ENCODE data around the gene FLYWCH2.

The FLYWCH2 gene

DNA sequence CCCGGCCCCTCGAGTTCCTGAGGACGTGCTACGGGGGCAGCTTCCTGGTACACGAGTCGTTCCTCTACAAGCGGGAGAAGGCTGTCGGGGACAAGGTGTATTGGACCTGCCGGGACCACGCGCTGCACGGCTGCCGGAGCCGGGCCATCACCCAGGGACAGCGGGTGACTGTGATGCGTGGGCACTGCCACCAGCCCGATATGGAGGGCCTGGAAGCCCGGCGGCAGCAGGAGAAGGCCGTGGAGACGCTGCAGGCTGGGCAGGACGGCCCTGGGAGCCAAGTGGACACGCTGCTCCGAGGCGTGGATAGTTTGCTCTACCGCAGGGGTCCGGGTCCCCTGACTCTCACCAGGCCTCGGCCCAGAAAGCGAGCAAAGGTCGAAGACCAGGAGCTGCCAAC is 50.1 kb downstream of the FLYWCH2 start:
- TF ChIP-seq, protein P1, sequence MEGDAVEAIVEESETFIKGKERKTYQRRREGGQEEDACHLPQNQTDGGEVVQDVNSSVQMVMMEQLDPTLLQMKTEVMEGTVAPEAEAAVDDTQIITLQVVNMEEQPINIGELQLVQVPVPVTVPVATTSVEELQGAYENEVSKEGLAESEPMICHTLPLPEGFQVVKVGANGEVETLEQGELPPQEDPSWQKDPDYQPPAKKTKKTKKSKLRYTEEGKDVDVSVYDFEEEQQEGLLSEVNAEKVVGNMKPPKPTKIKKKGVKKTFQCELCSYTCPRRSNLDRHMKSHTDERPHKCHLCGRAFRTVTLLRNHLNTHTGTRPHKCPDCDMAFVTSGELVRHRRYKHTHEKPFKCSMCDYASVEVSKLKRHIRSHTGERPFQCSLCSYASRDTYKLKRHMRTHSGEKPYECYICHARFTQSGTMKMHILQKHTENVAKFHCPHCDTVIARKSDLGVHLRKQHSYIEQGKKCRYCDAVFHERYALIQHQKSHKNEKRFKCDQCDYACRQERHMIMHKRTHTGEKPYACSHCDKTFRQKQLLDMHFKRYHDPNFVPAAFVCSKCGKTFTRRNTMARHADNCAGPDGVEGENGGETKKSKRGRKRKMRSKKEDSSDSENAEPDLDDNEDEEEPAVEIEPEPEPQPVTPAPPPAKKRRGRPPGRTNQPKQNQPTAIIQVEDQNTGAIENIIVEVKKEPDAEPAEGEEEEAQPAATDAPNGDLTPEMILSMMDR (IDR thresholded peaks at IDR 0.05; ENCODE audit: insufficient read depth, low read length, poor library complexity, severe bottlenecking), result no peak
- Histone ChIP-seq H3K4me3 (replicated peaks; ENCODE audit: low read depth, low read length) (no peak overlapping the region), H3K36me3 (ENCODE audit: control insufficient read depth, insufficient read depth, low read length) (peaks cover 31% of the 10 kb centered on the region)

DNA sequence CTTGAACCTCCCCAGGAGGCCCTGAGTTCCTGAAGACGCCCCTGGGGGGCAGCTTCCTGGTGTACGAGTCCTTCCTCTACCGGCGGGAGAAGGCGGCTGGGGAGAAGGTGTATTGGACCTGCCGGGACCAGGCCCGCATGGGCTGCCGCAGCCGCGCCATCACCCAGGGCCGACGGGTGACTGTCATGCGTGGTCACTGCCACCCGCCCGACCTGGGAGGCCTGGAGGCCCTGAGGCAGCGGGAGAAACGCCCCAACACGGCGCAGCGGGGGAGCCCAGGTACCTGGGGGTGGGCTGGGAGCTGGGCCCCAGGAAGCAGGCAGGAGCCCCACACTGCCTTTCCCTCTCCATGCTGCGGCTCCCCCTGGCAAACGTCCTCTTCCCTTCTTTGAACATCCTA is 50.7 kb downstream of the FLYWCH2 start:
- DNase-seq (ENCODE audit: extremely low read depth, insufficient read length), result no peak
- Histone ChIP-seq H3K27me3 (replicated peaks; ENCODE audit: control insufficient read depth, insufficient read depth, low read length) (no peaks in the 10 kb centered on the region), H3K36me3 (ENCODE audit: control insufficient read depth, insufficient read depth, low read length) (peaks cover 32% of the 10 kb centered on the region), H3K4me3 (replicated peaks; ENCODE audit: low read depth, low read length) (no peak overlapping the region)
- TF ChIP-seq, protein P1 (IDR thresholded peaks at IDR 0.05; ENCODE audit: insufficient read depth, low read length, poor library complexity, severe bottlenecking), result no peak

More for the DNA sequence above, 50.1 kb downstream of the FLYWCH2 start:
- H3K27me3 ChIP-seq (replicated peaks; ENCODE audit: control insufficient read depth, insufficient read depth, low read length), result no peaks in the 10 kb centered on the region
- no peak for DNase-seq (ENCODE audit: extremely low read depth, insufficient read length)

DNA sequence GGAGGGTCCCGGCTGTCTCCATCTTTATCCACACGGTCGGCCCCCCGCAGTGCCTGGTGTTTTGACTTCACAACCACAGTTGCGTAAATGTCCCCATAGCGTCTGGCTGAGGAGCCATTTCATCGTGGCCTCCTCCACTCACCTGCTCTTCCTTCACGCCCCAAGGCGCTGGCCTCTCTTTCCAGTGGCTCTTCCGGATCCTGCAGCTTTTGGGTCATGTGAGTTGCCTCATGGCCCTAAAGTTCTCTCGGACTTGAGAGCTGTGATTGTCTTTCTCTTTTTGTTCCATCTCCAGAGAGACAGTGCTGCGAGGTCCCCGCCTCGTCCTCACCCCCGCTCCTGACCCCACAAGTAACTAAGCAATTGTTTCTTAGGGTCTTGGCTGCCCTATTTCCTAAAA is 51.4 kb downstream of the FLYWCH2 start:
- TF ChIP-seq, protein P1 (IDR thresholded peaks at IDR 0.05; ENCODE audit: insufficient read depth, low read length, poor library complexity, severe bottlenecking), result no peak
- Histone ChIP-seq H3K27me3 (replicated peaks; ENCODE audit: control insufficient read depth, insufficient read depth, low read length) (no peaks in the 10 kb centered on the region), H3K4me3 (replicated peaks; ENCODE audit: low read depth, low read length) (no peak overlapping the region), H3K36me3 (ENCODE audit: control insufficient read depth, insufficient read depth, low read length) (peaks cover 32% of the 10 kb centered on the region)
- DNase-seq (ENCODE audit: extremely low read depth, insufficient read length), result no peak

DNA sequence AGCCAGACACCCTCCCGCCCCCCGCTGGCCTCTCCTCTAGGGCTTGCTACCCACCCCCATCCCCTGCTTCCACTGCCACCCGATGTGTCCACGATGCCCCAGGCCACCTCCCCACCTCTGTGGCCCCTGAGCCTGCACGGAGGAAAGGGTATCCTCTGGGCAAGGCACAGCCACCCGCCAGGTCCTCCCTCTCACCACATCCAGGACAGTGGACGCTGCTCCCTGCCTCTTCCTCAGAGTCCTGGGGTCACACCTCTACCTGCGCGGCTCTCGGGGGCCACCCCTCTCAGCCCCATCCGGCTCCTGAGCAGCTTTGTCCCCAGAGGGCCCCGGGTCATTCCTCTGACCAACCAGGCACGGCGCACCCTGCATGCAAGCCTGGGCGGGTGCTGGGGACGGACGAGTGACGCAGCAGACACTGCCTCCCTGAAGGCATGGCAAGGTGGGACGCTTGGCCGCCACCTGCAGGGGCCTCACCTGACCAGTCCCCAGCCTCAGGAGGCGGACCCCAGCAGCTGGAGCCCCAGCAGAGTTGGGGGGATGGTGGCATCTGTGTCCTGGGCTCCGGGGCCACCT is 53.5 kb downstream of the FLYWCH2 start:
- Histone ChIP-seq H3K4me3 (replicated peaks; ENCODE audit: low read depth, low read length) (no peak overlapping the region), H3K27me3 (replicated peaks; ENCODE audit: control insufficient read depth, insufficient read depth, low read length) (no peaks in the 10 kb centered on the region), H3K36me3 (ENCODE audit: control insufficient read depth, insufficient read depth, low read length) (peaks cover 32% of the 10 kb centered on the region)
- no peak for DNase-seq (ENCODE audit: extremely low read depth, insufficient read length)
- TF ChIP-seq, protein P1 (IDR thresholded peaks at IDR 0.05; ENCODE audit: insufficient read depth, low read length, poor library complexity, severe bottlenecking), result no peak

DNA sequence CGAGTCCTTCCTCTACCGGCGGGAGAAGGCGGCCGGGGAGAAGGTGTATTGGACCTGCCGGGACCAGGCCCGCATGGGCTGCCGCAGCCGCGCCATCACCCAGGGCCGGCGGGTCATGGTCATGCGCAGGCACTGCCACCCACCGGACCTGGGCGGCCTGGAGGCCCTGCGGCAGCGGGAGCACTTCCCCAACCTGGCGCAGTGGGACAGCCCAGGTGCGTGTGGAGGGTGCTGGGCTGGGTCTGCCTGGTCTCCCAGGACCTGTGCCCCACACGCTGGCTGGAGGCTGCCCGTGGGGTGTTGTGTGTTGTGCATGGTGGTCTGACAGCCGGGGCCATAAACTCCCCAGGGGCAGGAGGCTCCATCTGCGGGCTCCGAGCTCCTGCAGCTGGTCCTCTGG is 54.2 kb downstream of the FLYWCH2 start:
- no peak for DNase-seq (ENCODE audit: extremely low read depth, insufficient read length)
- no peak overlapping the region for H3K4me3 ChIP-seq (replicated peaks; ENCODE audit: low read depth, low read length)
- no peaks in the 10 kb centered on the region for H3K27me3 ChIP-seq (replicated peaks; ENCODE audit: control insufficient read depth, insufficient read depth, low read length)
- peaks cover 32% of the 10 kb centered on the region for H3K36me3 ChIP-seq (ENCODE audit: control insufficient read depth, insufficient read depth, low read length)
- TF ChIP-seq, protein P1 (IDR thresholded peaks at IDR 0.05; ENCODE audit: insufficient read depth, low read length, poor library complexity, severe bottlenecking), result no peak

DNA sequence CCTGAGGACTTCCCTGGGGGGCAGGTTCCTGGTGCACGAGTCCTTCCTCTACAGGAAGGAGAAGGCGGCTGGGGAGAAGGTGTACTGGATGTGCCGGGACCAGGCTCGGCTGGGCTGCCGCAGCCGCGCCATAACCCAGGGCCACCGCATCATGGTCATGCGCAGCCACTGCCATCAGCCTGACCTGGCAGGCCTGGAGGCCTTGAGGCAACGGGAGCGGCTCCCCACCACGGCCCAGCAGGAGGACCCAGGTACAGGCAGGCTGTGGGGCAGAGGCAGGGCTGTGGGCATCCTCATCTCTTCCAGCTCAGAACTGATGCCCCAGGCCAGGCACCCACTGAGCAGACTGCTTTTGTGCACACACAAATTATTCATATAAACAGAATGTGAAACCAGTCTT is 55.2 kb downstream of the FLYWCH2 start:
- TF ChIP-seq, protein P1 (IDR thresholded peaks at IDR 0.05; ENCODE audit: insufficient read depth, low read length, poor library complexity, severe bottlenecking), result no peak
- peaks cover 29% of the 10 kb centered on the region for H3K36me3 ChIP-seq (ENCODE audit: control insufficient read depth, insufficient read depth, low read length)
- no peak for DNase-seq (ENCODE audit: extremely low read depth, insufficient read length)
- no peak overlapping the region for H3K4me3 ChIP-seq (replicated peaks; ENCODE audit: low read depth, low read length)
- no peaks in the 10 kb centered on the region for H3K27me3 ChIP-seq (replicated peaks; ENCODE audit: control insufficient read depth, insufficient read depth, low read length)

Data from GM06990 (cell line).